GM12872 (cell line): ENCODE data around the gene ZNF512B.

Experiments
- TF ChIP-seq, protein P1 (sequence below): IDR thresholded peaks from 3 replicates; pipeline ENCODE4 v1.5.1; 2011; ENCODE audit warnings: low read depth, mild to moderate bottlenecking, low read length, moderate library complexity; ENCODE audit not compliant: insufficient read depth

The ZNF512B gene

DNA sequence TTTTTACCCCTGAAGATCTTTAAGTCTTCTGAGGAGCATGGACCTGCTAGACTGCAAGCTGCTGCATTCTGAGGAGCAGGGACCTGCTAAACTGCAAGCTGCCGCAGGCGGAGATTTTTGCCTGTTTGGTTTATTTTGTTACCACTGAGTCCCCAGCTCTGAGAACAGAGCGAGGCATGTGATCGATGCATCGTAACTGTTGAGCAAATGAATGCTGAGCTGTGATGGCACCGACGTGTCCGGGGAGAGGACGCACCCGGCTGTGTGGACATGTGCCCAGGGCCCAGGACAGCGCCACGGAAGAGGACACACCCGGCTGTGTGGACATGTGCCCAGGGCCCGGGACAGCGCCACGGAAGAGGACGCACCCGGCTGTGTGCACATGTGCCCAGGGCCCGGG, 50.6 kb downstream of the ZNF512B start:
- TF ChIP-seq, protein P1, sequence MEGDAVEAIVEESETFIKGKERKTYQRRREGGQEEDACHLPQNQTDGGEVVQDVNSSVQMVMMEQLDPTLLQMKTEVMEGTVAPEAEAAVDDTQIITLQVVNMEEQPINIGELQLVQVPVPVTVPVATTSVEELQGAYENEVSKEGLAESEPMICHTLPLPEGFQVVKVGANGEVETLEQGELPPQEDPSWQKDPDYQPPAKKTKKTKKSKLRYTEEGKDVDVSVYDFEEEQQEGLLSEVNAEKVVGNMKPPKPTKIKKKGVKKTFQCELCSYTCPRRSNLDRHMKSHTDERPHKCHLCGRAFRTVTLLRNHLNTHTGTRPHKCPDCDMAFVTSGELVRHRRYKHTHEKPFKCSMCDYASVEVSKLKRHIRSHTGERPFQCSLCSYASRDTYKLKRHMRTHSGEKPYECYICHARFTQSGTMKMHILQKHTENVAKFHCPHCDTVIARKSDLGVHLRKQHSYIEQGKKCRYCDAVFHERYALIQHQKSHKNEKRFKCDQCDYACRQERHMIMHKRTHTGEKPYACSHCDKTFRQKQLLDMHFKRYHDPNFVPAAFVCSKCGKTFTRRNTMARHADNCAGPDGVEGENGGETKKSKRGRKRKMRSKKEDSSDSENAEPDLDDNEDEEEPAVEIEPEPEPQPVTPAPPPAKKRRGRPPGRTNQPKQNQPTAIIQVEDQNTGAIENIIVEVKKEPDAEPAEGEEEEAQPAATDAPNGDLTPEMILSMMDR, result no peak

DNA sequence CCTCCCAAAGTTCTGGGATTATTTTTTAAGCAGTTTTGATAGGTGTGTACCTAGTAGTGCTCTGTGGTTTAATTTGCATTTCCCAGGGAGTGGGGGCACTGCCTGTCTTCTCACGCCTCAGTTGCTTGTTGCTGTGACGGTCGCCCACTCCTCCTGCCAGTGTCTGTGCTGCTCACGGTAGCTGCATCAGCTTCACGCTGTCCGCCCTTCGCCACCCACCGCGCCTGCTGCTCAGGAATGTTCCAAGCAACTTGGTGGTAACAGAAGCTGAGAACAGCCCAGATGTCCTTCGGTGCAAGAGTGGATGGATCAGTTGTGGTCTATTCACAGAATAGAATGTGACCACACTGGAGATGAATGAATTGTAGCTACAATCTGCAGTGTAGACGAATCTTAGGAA, 51.9 kb downstream of the ZNF512B start:
- TF ChIP-seq, protein P1, result no peak

DNA sequence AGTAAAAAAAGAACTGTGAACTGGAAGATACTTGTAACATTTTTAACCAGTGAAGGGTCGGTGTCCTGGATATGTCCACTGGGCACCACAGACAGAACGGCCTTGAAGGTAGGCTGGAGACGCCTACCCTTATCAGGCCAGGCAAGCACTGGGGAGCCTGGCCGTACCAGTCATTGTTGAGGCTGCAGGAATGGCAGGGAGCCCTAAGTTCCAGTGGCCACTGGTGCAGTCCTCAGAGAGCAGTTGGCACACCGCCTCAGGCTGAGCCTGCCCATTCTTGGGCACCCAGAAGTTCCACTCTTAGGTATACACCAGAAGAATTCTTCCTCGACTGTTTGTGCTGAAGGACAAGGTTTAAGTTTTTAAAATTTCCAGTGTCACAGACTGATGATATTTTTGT, 54.3 kb downstream of the ZNF512B start:
- TF ChIP-seq, protein P1, result no peak

DNA sequence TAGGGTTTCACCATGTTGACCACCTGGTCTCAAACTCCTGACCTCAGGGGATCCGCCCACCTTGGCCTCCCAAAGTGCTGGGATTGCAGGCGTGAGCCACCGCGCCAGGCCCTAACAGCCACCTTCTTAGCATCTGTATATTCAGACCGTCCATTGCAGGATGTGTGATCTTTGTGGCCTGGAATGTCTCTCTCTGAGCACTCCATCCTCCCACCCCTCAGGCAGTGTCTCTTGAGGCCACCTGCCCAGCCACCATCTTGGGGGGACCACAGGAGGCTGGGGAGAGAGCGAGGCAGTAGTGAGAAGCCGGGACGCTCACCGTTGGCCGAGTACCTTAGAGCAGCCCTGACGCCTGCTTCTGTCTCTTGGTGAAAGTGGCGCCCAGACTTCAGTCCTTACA, 56.0 kb downstream of the ZNF512B start:
- TF ChIP-seq, protein P1, result no peak

DNA sequence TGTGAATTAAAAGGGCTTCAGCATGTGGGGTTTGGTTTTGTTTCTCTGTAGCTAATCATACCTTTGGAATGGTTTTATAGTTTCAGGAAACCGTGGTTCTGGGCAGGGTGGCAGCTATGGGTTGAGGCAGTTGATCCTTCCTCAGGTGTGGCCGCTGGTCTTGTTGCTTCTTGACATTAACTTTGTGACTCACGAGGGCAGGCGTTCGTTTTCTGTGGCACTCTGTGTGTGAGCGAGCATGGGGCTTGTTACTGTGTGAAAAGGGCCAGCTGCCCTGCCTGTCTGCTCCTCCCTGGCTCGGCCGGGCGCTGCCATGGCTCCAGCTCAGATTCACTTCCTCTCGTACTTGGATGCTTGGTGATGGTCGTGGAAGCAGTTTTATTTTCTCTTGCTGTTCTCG, 58.6 kb downstream of the ZNF512B start:
- TF ChIP-seq, protein P1, result no peak

DNA sequence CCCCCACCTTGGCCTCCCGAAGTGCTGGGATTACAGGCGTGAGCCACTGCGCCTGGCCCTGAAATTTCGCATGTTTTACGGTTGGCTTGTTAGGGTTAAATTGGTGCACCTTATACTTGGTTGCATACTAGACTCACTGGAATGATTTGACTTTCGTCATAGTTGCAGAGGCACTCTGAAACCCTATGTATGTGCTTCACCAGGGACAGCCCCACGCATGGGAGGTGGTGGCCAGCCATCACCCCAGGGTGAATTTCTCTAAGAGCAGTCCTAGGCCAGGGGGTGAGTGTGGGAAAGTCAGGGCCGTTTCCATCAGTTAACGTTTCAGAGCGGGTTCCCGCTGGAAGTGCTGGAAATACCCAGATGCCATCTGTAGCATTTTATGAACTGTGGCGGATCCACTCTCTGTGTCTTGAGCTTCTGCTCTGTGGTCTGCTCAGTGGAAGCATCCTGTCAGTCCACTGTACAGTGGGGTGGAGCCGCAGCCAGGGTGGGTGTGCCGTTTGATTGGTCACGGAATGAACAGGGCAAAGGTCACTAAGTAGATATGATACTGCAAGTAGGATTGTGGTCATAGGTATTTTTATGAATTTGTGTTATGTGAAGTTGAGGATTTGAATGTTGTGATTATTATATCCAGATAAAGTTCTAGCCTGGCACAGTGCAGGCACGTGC, 61.6 kb downstream of the ZNF512B start:
- TF ChIP-seq, protein P1, result no peak
